Measurements from ENCODE around the gene GPR180.

DNA sequence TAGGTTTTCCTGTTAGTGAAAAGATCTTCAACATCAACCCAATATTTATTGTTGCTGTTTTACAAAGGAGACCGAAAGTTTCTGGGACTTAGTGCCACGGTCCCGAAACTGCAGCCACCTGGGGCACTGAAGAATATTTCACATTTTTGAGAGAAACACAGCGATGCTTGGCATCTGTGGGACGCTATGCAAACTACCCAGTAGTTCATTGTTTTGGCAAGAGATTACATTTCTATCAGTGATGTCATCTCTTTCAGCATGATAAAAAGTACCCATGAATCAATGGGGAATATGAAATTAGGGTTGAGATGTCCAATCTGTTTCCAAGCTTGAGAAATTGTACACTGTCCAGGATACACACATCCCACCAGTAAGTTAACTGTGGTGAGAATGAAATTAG is 49.6 kb upstream of the GPR180 start:
- TF ChIP-seq ESRRA (IDR thresholded peaks at IDR 0.05; ENCODE audit: borderline replicate concordance, low read length) (no peak), BHLHE40 (IDR thresholded peaks at IDR 0.05; ENCODE audit: low read depth, low read length) (no peak), CHD4 (IDR thresholded peaks at IDR 0.05; ENCODE audit: borderline replicate concordance) (no peak), HDAC2 (IDR thresholded peaks at IDR 0.05) (no peak), JUN (IDR thresholded peaks at IDR 0.05) (no peak), SREBF2 (IDR thresholded peaks at IDR 0.05) (no peak)
- TF ChIP-seq, protein P1, sequence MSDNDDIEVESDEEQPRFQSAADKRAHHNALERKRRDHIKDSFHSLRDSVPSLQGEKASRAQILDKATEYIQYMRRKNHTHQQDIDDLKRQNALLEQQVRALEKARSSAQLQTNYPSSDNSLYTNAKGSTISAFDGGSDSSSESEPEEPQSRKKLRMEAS (IDR thresholded peaks at IDR 0.05) = no peak
- TF ChIP-seq, protein P2, sequence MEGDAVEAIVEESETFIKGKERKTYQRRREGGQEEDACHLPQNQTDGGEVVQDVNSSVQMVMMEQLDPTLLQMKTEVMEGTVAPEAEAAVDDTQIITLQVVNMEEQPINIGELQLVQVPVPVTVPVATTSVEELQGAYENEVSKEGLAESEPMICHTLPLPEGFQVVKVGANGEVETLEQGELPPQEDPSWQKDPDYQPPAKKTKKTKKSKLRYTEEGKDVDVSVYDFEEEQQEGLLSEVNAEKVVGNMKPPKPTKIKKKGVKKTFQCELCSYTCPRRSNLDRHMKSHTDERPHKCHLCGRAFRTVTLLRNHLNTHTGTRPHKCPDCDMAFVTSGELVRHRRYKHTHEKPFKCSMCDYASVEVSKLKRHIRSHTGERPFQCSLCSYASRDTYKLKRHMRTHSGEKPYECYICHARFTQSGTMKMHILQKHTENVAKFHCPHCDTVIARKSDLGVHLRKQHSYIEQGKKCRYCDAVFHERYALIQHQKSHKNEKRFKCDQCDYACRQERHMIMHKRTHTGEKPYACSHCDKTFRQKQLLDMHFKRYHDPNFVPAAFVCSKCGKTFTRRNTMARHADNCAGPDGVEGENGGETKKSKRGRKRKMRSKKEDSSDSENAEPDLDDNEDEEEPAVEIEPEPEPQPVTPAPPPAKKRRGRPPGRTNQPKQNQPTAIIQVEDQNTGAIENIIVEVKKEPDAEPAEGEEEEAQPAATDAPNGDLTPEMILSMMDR (IDR thresholded peaks at IDR 0.05) = no peak
- TF ChIP-seq, protein P3, sequence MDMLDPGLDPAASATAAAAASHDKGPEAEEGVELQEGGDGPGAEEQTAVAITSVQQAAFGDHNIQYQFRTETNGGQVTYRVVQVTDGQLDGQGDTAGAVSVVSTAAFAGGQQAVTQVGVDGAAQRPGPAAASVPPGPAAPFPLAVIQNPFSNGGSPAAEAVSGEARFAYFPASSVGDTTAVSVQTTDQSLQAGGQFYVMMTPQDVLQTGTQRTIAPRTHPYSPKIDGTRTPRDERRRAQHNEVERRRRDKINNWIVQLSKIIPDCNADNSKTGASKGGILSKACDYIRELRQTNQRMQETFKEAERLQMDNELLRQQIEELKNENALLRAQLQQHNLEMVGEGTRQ (IDR thresholded peaks at IDR 0.05) = no peak
